Measurements from ENCODE around the gene FOXP1. TPM values are rescaled to one million over a fixed set of nuclear protein-coding genes. Genes with fewer than 3 reads are reported as not detected.

FOXP1 gene
- total RNA-seq, 3 donors from 2014 or later = 61.9 to 267 (median 146) TPM

DNA sequence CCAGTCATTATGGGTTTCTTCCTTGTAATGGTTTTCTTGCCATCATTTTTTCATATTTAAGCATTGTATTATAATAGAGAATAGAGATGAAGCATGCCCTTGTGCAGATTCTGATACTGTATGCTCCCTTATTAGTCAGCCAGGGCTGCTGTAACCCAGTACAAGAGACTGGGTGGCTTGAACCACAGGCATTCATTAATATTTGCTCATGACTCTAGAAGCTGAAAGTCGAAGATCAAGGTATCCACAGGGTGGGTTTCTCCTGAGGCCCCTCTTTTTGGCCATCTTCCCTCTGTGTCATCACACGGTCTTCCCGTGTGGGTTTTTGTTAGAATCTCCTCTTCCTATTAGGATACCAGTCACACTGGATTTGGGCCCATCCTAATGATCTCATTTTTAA, 74.5 kb downstream of the FOXP1 start:
- Histone ChIP-seq H3K9me3 (no peaks in the 10 kb centered on the region), H3K27ac (no peak overlapping the region), H3K4me3 (no peak overlapping the region), H3K27me3 (no peaks in the 10 kb centered on the region), H3K4me1 (no peaks in the 10 kb centered on the region), H3K36me3 (no peaks in the 10 kb centered on the region)
- intact Hi-C loops (cut with DNase I; ENCODE audit: low total_unique reads) = no loop called here
- DNase-seq (ENCODE audit: low spot score in 2 of 2) = no peak
- no peak for TF ChIP-seq CTCF (IDR thresholded peaks at IDR 0.05)
- TF ChIP-seq POLR2AphosphoS5 (IDR thresholded peaks at IDR 0.05) = no peak
- no peak for TF ChIP-seq POLR2A (IDR thresholded peaks at IDR 0.05)

DNA sequence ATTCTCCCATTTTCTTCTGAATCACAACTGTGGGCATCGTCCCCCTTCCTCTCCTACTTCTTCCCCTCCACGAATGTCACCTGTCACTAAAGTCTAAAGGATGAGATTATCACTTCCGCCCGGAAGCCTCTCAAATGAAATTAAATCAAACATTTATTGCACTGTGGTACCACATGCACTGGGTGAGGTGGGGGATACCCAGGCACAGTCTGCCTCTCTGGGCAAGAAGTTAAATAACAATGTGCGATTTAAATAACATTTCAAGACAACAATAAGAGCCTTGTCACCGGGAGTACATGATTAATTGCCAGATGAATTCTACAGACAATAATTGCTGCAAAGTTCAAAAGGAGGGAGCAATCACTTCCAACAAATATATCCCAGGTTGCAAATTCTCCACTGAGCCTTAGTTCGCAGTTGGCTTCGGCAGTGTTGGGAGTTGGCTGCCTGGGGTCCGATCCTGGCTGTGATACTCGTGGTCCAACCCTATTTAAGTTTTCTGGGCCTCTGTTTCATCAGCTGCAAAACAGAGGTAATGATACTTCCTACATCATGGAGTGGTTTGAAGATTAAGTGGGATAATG, 77.7 kb downstream of the FOXP1 start:
- no peaks in the 10 kb centered on the region for H3K27me3 ChIP-seq
- no peaks in the 10 kb centered on the region for H3K4me1 ChIP-seq
- no peaks in the 10 kb centered on the region for H3K36me3 ChIP-seq
- no peak for TF ChIP-seq CTCF (IDR thresholded peaks at IDR 0.05)
- TF ChIP-seq POLR2AphosphoS5 (IDR thresholded peaks at IDR 0.05) = no peak
- TF ChIP-seq POLR2A (IDR thresholded peaks at IDR 0.05) = no peak
- no peak overlapping the region for H3K27ac ChIP-seq
- no peak for DNase-seq (ENCODE audit: low spot score in 2 of 2)
- no peaks in the 10 kb centered on the region for H3K9me3 ChIP-seq
- intact Hi-C loops (cut with DNase I; ENCODE audit: low total_unique reads) = no loop called here
- H3K4me3 ChIP-seq = no peak overlapping the region

GRCh38 chr3:71504250-71505036, 79.1 kb downstream of the FOXP1 start:
- Histone ChIP-seq H3K27me3 (no peaks in the 10 kb centered on the region), H3K36me3 (no peaks in the 10 kb centered on the region), H3K9me3 (no peaks in the 10 kb centered on the region), H3K4me1 (no peaks in the 10 kb centered on the region), H3K27ac (peak overlapping the region in 1 of 2 donors; percentile 72), H3K4me3 (no peak overlapping the region)
- TF ChIP-seq CTCF (IDR thresholded peaks at IDR 0.05) (no peak), POLR2A (IDR thresholded peaks at IDR 0.05) (no peak), POLR2AphosphoS5 (IDR thresholded peaks at IDR 0.05) (no peak)
- no peak for DNase-seq (ENCODE audit: low spot score in 2 of 2)
- intact Hi-C loops (cut with DNase I; ENCODE audit: low total_unique reads) = no loop called here

GRCh38 chr3:71503525-71504249, 79.8 kb downstream of the FOXP1 start:
- H3K4me3 ChIP-seq = no peak overlapping the region
- DNase-seq (ENCODE audit: low spot score in 2 of 2) = no peak
- peak overlapping the region in 1 of 2 donors; percentile 72 for H3K27ac ChIP-seq
- no peaks in the 10 kb centered on the region for H3K27me3 ChIP-seq
- no peaks in the 10 kb centered on the region for H3K4me1 ChIP-seq
- H3K9me3 ChIP-seq = no peaks in the 10 kb centered on the region
- intact Hi-C loops (cut with DNase I; ENCODE audit: low total_unique reads) = no loop called here
- TF ChIP-seq POLR2A (IDR thresholded peaks at IDR 0.05) = no peak
- TF ChIP-seq CTCF (IDR thresholded peaks at IDR 0.05) = no peak
- TF ChIP-seq POLR2AphosphoS5 (IDR thresholded peaks at IDR 0.05) = no peak
- no peaks in the 10 kb centered on the region for H3K36me3 ChIP-seq

Data from breast epithelium (tissue), 4 donors.